Measurements from ENCODE around the gene GPATCH2. TPM values are rescaled to one million over a fixed set of nuclear protein-coding genes. Genes with fewer than 3 reads are reported as not detected.
"Not testable (repeated sequence)": the region's sequence is repeated elsewhere in the genome, so short reads cannot be mapped to it uniquely, and the experiment has no call there.

GPATCH2 gene
- total and polyA plus RNA-seq, 10 of the 15 experiments (the other 5 are each of a cell fraction or from before 2014, with no cell fraction given): 3.2 to 12.2 (median 5.4) TPM

- intact Hi-C loops (cut with micrococcal nuclease; ENCODE audit: unreplicated experiment); H3K4me3 ChIP-seq; H3K36me3 ChIP-seq (ENCODE audit: control insufficient read depth in 2 of 2, insufficient read depth in 2 of 2, low read length in 1 of 2); H4K20me1 ChIP-seq (ENCODE audit: control insufficient read depth, insufficient read depth); FAIRE-seq; BruUV-seq (replicated peaks); H3K9ac ChIP-seq (ENCODE audit: control insufficient read depth, insufficient read depth, low read length); H3K27ac ChIP-seq (ENCODE audit: control insufficient read depth, insufficient read depth); POLR2A ChIA-PET; H3K27me3 ChIP-seq (replicated peaks in 1 of 2; ENCODE audit: control insufficient read depth in 2 of 2, insufficient read depth in 2 of 2, low read length in 1 of 2); H3K79me2 ChIP-seq (ENCODE audit: control insufficient read depth, insufficient read depth, low read length); RAD21 ChIA-PET (ENCODE audit: unreplicated experiment); H3K4me1 ChIP-seq (ENCODE audit: control insufficient read depth, insufficient read depth, low read length); in situ Hi-C loops (cut with MboI); DNase-seq (ENCODE audit: low read depth, low spot score); H3K4me2 ChIP-seq (ENCODE audit: control insufficient read depth, insufficient read depth); CTCF ChIA-PET; H2AFZ ChIP-seq (ENCODE audit: control insufficient read depth, low read depth, low read length); H3K9me3 ChIP-seq (replicated peaks; ENCODE audit: control insufficient read depth, insufficient read depth, low read length); ATAC-seq: not testable (repeated sequence)
- SMC1A ChIA-PET (ENCODE audit: uncharacterized antibody, unreplicated experiment): interaction anchor here (0.7 kb wide), 1 partner anchor 46 kb away, joined by 3 read pairs; no protein-coding TSS in a partner anchor
- 99% methylated on average over 5 of the region's 5 CpGs for WGBS (ENCODE audit: insufficient coverage, insufficient replicate concordance, low lambda C conversion rate, missing lambda C conversion rate)
Measured at GRCh38 chr1:217584286-217584811, 46.5 kb downstream of the GPATCH2 start.

- intact Hi-C loops (cut with micrococcal nuclease; ENCODE audit: unreplicated experiment): no loop called here
- ChIA-PET POLR2A (no interaction called here), CTCF (no interaction called here), SMC1A (ENCODE audit: uncharacterized antibody, unreplicated experiment) (interaction anchor here (0.9 to 1.4 kb wide), 2 partner anchors 36 to 52 kb away, joined by 3 read pairs; no protein-coding TSS in a partner anchor), RAD21 (ENCODE audit: unreplicated experiment) (no interaction called here)
- Histone ChIP-seq H3K4me2 (ENCODE audit: control insufficient read depth, insufficient read depth) (no peak overlapping the region), H3K27ac (ENCODE audit: control insufficient read depth, insufficient read depth) (no peak overlapping the region), H3K27me3 (replicated peaks in 1 of 2; ENCODE audit: control insufficient read depth in 2 of 2, insufficient read depth in 2 of 2, low read length in 1 of 2) (no peaks in the 10 kb centered on the region), H3K79me2 (ENCODE audit: control insufficient read depth, insufficient read depth, low read length) (no peaks in the 10 kb centered on the region), H3K9me3 (replicated peaks; ENCODE audit: control insufficient read depth, insufficient read depth, low read length) (no peaks in the 10 kb centered on the region), H3K4me1 (ENCODE audit: control insufficient read depth, insufficient read depth, low read length) (no peaks in the 10 kb centered on the region), H3K9ac (ENCODE audit: control insufficient read depth, insufficient read depth, low read length) (no peak overlapping the region), H4K20me1 (ENCODE audit: control insufficient read depth, insufficient read depth) (no peaks in the 10 kb centered on the region), H2AFZ (ENCODE audit: control insufficient read depth, low read depth, low read length) (no peak overlapping the region), H3K4me3 (no peak overlapping the region), H3K36me3 (ENCODE audit: control insufficient read depth in 2 of 2, insufficient read depth in 2 of 2, low read length in 1 of 2) (no peaks in the 10 kb centered on the region)
- no peak for ATAC-seq
- in situ Hi-C loops (cut with MboI): no loop called here
- no peak for FAIRE-seq
- BruUV-seq (replicated peaks): no TSS peak
- DNase-seq (ENCODE audit: low read depth, low spot score): no peak
- TF ChIP-seq POLR2AphosphoS2 (IDR thresholded peaks at IDR 0.05; ENCODE audit: low read depth, low read length): no peak
- TF ChIP-seq LARP7 (IDR thresholded peaks at IDR 0.05): no peak
- TF ChIP-seq NR2C2 (IDR thresholded peaks at IDR 0.05; ENCODE audit: borderline replicate concordance, control insufficient read depth, insufficient read length, low read depth): no peak
- no peak for TF ChIP-seq SMC3 (IDR thresholded peaks at IDR 0.05; ENCODE audit: borderline replicate concordance, low read length)
- TF ChIP-seq CREB1 (IDR thresholded peaks at IDR 0.05; ENCODE audit: low read depth): no peak
- TF ChIP-seq ZNF274 (IDR thresholded peaks at IDR 0.05; ENCODE audit: insufficient read depth, insufficient read length): no peak
- no peak for TF ChIP-seq ZNF687 (IDR thresholded peaks at IDR 0.05)
- TF ChIP-seq CTCF (IDR thresholded peaks at IDR 0.05 in 2 of 3, conservative IDR thresholded peaks at IDR 0.05 in 1 of 3; ENCODE audit: control insufficient read depth in 2 of 3, extremely low read depth in 1 of 3, insufficient read depth in 1 of 3, low read depth in 3 of 3, low read length in 3 of 3): no peak
- TF ChIP-seq ZBTB33 (IDR thresholded peaks at IDR 0.05): no peak
- TF ChIP-seq PAX5 (IDR thresholded peaks at IDR 0.05; ENCODE audit: borderline replicate concordance, low read depth, low read length): no peak
Measured at GRCh38 chr1:217577336-217577735, 53.6 kb downstream of the GPATCH2 start.

All from GM12878 (cell line).